Loucy (cell line): ENCODE data around the gene ADGRB3.

ENCODE experiments used
- EZH2phosphoT487 ChIP-seq: fragments of 200-600 bp; IDR thresholded peaks from 2 replicates; pipeline ENCODE4 v1.6.1; 2018; ENCODE audit warnings: antibody characterized with exemption, mild to moderate bottlenecking, moderate library complexity, borderline replicate concordance
- TF ChIP-seq, protein P1 (sequence below): fragments of 200-600 bp; sonication (generic); conservative IDR thresholded peaks from 2 replicates; pipeline ENCODE4 v1.5.1; 2014; ENCODE audit warnings: mild to moderate bottlenecking, antibody characterized with exemption, low read length

DNA sequence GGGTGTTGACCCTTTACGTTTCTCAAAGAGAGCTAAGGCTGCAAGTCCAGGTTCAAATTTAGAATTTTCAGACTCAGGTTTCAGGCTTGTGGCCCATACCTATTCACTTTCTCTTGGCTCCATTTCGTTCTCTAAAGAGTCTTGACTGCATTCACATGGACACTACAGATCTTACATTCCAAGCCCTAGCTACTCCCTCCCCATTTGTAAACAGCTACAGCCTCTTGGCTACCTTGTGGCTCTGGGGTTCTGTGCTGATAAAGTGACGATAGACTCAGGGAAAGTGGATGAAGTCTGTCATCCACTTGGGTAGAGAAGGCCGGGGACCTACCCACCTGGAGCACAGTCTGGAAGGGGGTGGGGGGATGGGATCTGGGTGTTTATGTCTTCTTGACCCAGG, 658.4 kb downstream of the ADGRB3 start:
- TF ChIP-seq, protein P1, sequence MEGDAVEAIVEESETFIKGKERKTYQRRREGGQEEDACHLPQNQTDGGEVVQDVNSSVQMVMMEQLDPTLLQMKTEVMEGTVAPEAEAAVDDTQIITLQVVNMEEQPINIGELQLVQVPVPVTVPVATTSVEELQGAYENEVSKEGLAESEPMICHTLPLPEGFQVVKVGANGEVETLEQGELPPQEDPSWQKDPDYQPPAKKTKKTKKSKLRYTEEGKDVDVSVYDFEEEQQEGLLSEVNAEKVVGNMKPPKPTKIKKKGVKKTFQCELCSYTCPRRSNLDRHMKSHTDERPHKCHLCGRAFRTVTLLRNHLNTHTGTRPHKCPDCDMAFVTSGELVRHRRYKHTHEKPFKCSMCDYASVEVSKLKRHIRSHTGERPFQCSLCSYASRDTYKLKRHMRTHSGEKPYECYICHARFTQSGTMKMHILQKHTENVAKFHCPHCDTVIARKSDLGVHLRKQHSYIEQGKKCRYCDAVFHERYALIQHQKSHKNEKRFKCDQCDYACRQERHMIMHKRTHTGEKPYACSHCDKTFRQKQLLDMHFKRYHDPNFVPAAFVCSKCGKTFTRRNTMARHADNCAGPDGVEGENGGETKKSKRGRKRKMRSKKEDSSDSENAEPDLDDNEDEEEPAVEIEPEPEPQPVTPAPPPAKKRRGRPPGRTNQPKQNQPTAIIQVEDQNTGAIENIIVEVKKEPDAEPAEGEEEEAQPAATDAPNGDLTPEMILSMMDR = no peak
- TF ChIP-seq EZH2phosphoT487 = no peak
